GDM1 (cell line): ENCODE measurements around the gene CCSER2.

Experiments used
- DNase-seq: peaks from one replicate; lab custom pipeline; 2025; lab: John Stamatoyannopoulos, UW

CCSER2 gene

DNA sequence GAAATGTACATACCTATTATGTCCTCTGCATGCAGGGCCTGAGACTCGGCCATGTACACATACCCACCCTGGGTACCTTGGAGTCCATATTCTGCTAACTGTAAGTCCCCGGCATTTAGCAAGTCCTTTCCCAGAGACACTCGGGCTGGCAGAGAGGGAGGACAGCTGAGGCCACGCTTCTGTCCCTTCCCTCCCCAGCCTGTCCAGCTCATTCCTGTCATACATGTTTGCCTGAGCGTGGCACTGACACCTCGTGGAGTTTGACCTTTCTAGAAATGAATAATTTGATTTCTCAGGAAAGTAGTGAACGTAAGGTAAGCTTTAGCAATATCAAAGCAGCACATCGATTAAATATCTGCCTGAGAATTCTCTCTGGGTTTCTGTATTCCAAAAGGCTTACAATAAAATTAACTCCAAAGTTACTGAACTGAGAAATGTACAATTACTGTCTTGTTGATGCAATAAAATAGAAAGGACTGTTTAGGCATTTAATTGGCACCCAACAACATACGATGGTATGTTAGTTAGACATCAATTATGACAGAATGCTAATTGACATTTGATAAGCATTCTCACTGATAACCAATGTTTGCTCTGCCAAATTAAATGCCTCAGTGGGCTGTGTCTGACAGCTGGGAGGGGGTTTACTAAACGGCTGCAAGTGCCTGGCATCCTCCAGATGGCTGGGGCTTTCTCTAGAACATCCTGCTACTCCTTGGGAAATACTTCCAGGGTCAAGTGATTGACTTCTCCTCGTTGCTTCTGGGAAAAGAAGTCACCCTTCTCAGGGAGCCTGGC lies 221.2 kb downstream of the CCSER2 start:
- no peak for DNase-seq

DNA sequence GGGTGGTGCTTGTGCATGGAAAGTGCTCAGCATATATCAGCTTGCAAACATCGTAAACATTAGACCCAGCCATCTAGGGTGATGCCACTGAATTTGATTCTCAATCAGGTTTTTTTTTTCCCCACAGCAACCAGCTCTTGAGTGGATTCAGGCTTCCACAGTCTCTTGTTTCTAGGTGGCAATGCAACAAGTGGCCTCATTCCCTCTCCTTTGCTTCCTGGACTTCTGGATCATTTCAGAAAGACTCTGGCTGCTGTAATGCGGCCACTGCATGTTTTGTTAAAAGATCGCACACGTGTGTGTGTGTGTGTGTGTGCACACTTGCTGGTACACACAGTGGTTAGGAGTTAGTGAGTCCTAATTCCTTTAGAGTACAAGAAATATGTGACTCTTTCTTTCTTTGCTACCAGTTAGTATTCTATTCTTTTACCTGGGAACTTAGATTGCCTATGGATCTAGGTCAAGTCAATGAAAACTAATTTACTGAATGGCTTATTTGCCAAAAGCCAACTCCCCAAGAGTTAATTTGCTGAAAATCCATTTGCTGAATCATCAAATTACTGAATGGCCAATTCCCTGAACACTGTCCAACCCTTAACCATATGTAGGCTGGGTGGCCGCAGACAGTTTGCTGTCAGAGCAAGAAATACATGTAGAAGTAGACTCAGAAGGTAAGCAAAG lies 222.5 kb downstream of the CCSER2 start:
- no peak for DNase-seq

DNA sequence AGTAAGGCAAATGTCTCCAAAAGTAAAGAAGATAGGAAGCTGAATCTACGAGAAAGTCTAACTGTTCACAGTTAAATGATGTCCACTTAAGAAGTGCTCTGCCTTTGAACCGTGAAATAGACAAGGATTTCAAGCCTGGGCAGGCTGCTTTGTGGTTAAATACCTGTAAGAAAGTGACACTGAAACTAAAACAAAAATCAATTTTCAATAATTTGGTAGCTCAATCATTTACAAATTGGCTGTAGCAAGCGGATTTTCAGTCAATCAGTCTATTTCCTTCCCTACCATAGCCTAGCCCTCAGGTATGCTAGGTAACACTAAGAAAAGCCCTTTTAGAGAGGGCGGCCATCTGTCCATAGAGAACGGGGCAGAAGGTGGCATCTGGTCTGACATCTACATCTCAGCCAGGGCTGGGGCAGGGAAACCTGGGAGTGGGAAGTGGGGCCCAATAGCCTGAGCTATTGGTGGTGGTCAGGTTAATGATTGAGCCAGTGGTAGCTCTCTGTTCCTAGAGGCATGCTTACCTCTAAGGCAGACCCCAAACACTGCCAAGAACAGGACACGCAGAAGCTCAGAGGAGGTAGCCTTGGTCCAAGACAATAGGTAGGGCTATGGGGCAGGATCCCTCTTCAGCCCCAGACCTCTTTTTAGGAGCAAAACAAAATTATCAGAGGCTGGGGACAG lies 223.2 kb downstream of the CCSER2 start:
- DNase-seq: no peak

DNA sequence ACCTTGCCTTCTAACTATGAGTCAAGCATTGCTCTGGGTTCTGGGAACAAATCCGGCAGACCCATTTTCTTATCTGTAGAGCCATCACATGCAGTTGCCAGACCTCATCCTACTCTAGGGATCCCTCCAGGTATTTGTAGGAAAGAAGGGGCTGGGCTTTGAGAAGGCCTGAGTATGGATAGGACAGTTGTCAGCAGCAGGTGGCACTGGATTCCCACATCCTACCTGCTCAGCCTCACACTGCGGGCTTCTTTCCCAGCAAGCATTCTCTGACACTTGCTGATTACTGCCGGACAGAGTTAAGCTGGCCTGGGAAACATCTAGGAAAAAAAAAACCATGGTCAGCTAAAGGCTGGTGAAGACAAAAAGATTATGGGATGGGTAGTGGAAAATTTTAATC lies 224.1 kb downstream of the CCSER2 start:
- no peak for DNase-seq

DNA sequence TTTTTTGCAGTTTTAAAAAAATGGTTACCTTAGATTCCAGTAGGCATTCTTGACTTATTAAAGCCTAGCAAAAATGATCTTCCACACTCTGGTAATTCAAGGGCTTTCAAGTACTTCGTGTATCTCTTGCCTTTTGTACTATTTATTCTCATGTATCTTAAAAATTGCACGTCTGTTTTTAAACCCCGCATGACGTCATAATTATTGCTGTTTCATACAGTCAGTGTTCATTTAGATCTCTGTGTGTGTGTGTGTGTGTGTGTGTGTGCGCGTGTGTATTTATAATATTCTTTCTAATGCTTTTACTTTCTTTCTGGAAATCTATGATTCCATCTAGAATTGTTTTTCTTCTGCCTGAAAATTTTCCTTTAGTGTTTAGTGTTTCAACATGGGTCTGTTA lies 234.2 kb downstream of the CCSER2 start:
- no peak for DNase-seq

DNA sequence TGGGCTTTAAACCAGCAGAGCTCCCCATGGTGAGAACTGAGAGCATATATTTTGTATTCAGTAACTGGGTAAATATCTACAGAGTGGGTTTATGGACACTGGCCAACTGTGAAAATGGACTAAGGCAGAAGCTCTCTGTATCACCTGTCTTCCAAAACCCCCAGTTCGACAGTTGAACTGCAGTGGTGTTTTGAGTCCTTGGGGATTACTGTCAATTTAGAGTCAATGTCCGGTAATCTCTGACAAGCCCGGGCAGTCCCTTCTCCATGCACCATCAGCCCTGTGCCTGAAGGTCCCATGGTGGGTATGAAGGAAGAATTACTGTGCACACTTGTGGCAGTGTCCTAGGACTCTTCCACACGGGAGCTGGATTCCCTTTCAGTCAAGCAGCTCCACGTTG lies 235.0 kb downstream of the CCSER2 start:
- no peak for DNase-seq

DNA sequence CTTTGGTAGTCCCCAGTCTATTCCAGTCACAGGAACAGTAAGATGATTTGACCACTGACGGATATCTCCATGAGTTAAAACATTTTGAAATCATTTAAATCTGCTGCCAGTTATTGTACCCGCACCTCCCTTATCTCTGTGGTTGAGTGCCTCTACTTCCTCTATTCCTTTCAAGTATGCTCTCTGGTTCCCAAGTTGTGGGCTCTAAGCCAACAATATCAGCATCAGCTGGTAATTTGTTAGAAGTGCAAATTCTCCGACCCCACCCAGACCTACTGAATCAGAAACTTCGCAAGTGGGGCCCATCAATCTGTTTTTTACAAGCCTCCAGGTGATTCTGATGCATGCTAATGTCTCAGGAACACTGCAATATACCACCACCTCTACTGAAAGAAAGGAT lies 235.5 kb downstream of the CCSER2 start:
- peak; percentile 13 for DNase-seq

DNA sequence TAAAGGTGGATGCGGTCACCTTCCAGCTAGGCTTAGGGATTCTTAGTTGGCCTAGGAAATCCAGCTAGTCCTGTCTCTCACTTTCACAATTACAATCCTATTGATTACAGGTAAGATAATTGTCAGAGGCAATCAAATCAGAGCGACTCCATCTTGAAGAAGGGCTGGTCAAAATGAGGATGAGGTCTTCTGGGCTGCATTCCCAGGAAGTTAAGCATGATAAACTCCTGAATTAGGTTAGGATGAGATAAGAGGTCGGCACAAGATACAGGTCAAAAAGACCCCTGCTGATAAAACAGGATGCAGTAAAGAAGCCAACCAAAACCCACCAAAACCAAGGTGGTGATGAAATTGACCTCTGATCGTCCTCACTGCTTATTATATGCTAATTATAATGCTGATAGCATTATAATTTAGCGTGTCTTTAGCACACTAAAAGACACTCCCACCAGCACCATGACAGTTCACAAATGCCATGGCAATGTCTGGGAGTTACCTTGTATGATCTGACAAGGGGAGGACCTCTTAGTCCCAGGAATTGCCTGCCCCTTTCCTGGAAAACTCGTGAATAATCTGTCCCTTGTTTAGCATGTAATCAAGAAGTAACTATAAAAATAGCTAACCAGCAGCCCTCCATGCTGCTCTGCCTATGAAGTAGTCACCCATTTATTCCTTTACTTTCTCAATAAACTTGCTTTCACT lies 237.6 kb downstream of the CCSER2 start:
- DNase-seq: no peak

DNA sequence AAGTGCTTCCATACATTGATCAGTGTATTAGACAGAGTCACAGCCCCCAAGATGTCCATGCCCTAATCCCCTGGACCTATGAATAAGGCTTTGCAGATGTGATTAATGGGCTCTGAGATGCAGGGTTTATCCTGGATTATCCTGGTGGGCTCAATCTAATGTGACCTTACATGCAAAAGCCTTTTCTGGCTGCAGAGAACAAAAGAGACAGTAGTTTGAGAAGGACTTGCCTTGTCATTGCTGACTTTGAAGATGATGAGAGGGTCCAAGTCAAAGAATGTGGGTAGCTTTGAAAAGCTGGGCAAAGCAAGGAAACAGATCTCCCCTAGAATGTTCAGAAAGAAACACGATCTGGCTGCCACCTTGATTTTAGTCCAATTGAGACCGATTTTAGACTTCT lies 238.7 kb downstream of the CCSER2 start:
- no peak for DNase-seq
